GM19452 (cell line): ENCODE measurements around the gene TAF1D.
"Not testable (repeated sequence)": the region's sequence is repeated elsewhere in the genome, so short reads cannot be mapped to it uniquely, and the experiment has no call there.

Source experiments
- ATAC-seq: cut with Tn5 transposase; IDR thresholded peaks from one replicate; pipeline ENCODE4 v1.9.1; 2021; ENCODE audit not compliant: unreplicated experiment

TAF1D gene

DNA sequence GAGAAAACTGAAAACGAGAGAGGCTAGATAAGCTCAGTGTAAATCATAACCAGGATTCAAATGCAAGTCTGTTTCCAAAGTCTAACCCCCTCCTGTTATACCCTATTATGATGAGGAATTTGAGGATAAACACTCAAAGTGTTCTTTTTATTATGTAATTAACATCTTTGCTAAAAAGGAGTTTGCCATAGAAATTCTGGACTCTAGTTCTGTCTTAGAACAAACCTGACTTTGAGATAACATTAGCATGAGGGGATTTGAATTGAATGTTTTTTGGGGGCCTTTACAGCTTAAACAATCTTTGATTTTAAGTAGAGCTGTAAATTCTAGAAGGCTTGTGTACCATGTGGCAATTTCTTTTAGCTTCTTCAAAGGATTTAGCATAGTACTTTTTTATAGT is 9.7 kb upstream of the TAF1D start:
- ATAC-seq: no peak

DNA sequence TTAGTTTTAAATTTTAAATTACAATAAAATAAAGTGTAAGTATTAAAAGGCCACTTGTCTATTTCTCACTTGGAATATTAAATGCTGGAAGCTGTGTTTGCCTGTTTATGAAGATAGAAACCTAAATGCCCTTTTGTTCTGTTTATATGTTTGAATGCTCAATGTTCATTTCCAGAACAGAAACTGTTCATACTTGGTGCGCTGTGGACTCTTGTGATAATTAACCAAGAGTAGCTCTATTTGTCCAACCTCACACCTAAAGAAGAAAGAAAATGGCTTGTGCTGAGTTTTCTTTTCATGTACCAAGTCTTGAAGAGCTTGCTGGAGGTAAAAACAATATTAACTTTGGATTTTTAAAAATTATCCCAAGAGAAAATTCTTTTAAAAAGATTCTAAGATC is 5.8 kb upstream of the TAF1D start:
- peak; percentile 93 for ATAC-seq

DNA sequence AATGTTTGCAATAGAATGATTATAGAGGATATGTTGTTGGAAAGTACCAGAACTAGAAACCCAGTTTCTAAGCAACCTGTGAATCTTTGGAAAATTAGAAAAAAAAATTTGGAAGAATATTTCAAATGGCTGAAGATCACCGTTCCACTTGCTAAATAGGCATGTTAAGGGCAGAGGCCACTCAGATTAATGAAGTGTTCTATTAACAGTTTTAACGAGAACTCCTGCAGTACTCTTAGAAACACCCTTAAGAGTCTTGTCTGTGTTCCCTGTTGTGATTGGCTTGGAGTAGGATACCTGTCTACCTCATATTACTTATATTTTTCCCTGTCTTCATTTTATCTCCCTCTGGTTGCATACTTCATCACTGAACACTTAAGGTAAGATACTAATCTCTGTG is 4.8 kb upstream of the TAF1D start:
- ATAC-seq: no peak

DNA sequence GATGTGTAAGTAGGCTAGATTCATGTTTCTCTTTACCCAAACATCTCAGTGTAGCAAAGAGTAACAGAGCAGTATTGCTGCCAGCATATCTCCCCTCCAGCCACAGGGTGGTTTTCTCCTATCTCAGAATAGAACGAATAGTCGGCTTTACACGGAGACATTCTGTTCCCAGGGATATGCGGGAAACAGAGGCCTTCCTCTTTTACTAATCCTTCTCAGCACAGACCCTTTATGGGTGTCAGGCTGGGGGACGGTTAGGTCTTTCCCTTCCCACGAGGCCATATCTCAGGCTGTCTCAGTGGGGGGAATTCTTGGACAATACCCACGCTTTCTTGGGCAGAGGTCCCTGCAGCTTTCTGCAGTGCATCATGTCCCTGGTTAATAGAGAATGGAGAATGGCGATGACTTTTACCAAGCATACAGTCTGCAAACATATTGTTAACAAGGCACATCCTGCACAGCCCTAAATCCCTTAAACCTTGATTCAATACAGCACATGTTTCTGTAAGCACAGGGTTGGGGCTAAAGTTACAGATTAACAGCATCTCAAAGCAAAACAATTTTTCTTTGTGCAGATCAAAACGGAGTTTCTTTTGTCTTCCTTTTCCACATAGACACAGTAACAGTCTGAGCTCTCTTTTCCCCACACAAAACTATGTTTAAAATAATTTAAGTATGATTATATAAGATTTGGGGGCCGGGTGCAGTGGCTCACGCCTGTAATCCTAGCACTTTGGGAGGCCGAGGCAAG is 3.9 kb upstream of the TAF1D start:
- ATAC-seq: not testable (repeated sequence)

DNA sequence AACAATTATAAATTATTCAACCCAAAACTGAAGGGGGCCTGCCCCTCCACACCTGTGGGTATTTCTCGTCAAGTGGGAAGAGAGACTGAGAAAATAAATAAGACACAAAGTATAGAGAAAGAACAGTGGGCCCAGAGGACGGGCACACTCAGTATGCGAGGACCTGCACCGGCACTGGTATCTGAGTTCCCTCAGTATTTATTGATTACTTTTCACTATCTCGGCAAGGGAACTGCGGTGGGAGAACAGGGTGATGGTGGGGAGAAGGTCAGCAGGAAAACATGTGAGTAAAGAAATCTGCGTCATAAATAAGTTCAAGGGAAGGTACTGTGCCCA is 3.3 kb upstream of the TAF1D start:
- no peak for ATAC-seq

DNA sequence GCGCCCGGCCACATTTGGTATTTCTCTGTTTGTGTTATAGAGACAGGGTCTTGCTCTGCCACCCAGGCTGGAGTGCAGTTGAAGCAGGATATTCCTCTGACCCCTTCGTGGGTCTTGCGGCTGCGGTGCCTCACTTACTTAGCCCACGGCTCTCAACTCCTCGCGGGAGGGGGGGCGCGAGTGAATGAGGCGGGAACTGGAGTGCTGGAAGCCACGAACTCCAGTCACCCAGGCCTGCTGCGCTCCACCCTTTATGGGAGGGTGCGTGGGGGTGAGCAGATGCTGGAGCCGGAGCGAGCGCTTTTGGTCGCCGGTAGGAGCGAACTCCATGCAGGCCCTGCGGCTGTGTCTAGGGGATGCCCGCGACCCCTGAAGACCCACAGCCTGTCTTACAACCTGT is 2.0 kb upstream of the TAF1D start:
- ATAC-seq: no peak

DNA sequence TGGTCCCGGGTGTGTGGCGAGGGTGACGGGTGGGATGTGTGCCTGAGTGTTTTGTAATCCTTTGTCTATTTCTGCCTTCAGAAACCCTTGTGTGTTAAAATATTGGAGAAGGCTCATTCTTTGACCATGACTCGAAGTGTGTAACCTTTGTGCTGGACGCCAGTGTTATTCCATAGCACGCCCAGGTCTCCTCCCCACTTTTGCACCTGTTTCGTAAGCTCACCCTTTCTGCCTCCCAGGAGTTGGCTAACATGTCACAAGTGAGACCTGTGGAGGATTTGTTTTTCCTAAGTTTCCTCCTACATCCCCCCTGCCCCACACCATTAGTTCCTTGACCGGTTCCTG is 559 bp upstream of the TAF1D start:
- no peak for ATAC-seq

DNA sequence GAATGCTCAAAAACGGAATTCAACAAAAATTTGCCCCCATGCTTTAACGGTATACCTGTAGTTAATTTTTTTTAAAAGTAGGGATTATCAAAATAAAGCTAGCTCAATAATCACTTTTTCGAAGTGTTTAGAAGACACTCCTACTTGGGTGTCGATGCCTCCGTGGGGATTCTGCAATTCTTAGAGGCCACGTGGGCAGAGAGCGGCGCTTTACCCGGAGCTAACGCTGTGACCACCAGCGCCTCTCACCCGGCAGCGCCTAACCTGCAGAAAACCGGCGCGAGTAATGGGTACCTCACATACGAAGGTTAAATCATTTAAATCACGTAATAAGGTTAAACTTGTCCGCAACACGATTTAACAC is 583 bp downstream of the TAF1D start:
- peak; percentile 29 for ATAC-seq

DNA sequence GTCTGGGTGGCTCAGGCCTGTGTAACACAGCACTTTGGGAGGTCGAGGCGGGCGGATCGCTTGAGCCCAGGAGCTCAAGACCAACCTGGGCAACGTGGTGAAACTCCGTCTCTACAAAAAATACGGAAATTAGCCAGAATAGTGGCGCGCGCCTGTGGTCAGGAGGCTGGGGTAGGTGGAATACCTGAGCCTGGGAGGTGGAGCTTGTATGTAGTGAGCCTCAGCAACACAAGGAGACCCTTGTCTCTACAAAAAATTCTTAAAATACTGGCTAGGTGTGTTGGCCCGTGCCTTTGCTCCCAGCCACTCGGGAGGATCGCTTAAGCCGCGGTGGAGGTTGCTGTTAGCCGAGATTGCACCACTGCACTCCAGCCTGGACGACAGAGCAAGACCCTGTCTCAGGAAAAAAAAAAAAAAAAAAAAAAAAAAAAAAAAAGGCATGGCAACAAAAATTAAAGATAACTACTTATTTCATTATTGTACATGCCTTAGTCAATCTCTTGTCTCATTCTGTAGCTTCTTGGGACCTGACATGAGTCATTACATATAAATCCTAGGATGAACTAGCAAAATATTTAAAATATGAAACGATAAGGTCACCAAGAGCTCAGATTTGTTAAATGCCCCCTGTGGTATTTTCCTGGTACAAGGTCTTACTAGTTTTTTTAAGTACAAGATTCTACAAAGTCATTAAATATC is 1.1 kb downstream of the TAF1D start:
- no peak for ATAC-seq

DNA sequence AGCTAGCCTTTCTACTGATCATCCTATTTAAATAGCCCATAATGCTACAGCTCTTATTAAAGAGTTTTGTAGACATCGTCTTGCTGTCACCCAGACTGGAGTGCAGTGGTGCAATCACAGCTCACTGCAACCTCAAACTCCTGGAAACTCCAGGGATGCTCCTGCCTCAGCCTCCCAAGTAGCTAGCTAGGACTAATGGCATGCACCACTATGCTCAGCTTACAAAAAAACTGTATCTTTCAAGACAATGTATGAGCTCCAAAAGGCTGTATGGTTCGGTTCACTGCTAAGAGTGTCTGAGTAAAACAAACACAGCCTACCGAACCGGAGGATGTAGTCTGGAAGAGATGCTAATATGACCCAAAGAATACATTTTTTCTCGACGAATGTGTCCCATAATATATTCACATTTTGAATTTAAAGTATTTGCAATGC is 2.6 kb downstream of the TAF1D start:
- no peak for ATAC-seq

DNA sequence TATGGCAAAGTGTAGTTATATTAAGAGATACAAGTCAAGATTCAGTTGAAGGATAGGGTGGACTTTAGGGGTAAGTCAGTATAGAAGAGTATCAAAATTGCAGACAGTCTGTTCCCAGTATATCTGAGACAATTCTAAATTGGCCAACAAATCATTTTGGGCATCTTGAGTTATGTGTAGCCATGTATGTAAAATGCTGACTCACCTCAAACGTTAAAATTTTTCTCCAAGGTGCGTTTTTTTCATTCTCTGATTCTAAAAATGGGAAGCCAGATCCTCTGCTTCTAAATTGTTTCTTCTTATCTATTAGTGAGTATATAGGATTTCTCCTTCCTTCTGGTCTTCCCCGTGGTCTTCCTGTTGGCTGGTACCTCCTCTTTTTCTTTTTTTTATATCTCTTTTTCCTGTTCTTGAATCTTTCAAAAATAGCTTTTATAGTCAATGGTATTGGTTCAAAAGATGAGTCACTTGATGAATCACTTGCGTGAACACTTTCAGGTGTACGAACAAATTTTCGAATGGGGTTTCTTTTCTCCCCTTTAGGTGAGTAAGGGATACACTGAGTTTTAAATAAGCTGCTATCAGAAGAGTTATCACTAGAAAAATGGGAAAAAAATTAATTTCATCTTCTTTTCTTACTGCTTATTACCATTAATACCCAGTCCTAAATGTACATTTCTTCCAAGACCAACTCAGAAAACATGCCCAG is 3.2 kb downstream of the TAF1D start:
- ATAC-seq: no peak

DNA sequence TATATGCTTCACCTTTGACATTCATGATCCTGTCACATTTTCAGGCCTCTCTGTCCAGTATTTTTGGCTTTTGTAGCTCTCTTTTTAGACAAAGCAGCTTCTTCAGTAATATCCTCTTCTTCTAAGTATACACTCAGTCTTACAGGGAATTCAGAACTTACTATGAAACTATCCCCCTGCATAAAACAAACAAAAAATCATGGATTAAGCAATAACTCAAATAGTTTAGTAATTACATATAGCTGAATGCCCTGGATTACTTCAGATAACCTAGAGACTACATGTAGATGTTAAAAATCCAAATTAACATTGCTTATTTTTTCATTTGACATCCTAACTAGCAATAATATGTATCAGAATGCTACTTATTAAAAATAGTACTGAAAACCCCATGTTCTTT is 5.2 kb downstream of the TAF1D start:
- no peak for ATAC-seq

DNA sequence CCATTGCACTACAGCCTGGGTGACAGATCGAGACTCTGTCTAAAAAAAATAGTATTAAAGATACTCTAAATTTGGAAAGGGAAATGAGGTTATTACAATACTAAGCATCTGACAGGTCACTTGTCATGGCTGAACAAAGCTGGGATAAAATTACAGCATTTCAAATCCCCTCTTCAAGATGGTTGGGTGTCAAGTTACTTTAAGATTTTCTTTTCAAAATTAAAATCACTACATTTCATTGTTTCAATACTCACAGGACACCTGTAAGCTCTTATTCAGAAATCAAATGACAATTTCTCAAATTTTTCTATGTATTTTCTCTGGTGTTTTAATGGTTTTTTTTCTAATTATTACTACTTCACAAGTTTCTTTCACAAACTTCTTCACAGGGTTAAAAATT is 5.7 kb downstream of the TAF1D start:
- ATAC-seq: no peak

DNA sequence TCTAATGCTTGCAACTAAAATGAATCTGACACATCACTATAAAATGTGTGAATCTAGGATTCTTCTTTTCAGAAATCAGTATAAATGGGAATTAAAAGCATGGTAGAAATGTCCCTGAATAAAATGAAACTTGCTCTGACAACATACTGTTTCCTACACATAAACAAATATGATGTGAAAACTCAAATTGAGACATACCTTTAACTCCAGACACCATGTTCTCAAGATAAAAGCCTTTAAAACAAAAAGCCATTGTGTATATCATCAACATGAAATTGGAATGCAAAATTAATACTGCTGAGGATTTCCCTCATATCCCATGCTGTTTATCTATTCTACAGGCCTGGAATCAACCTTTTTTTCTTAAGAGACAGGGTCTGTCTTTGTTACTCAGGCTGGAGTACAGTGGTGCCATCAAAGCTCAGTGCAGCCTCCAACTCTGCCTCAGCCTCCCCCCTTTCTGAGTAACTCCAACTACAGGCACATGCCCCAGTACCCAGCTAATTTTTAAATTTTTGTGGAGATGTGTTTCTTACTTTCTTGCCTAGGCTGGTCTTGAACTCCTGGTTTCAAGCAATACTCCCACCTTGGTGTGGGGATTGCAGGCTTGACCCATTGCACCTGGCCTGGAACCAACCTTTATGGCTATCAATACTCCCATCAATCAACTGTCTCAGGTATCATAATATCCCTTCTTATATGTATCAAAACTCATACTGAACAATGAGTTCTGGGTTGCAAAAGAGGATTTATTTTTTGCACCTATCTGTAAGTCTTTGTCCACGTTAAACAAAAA is 6.7 kb downstream of the TAF1D start:
- no peak for ATAC-seq

DNA sequence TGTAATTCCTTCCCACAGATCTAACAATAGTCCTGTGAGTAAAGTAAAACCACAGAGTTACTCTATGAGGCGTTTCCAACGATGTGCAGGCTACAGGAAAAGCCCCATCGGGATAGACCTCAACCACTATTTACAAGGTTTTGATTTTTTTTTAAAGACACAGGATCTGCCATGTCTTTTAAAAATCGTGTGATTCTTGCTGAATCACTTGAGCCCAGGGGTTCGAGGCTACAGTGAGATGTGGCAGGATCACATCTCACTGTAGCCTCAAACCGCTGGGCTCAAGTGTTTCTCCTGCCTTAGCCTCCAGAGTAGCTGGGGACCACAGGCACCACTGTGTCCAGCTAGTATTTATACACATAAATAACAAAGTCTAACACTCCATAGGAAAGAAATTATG is 7.8 kb downstream of the TAF1D start:
- ATAC-seq: no peak

DNA sequence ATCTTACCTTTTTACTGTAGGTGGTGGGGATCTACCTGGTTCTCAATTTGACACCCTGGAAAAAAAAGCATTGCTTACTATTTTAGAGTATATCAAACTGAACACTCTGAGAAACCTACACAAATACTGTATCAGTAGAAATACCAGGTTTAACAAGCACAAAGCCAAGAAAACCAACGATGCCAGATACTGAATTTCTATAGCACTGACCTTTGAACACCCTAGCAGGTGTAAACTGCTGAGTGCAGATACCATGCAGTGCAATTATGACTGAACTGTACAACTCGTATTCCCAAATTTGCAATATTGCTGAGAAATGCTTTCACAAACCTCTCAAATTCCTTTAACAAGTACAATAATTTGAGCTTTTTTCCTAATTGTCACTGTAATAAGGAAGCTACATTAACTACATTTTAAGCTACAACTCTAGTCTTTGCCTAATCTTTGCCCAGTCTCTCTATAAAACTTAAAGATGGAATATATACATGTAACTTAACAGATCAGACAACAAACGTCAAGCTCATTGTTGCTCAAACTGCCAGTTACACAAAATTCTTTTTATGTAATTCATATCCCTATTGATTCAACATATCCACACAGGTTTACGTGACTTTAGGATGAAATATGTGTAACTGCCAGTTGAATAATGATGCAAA is 8.9 kb downstream of the TAF1D start:
- no peak for ATAC-seq

DNA sequence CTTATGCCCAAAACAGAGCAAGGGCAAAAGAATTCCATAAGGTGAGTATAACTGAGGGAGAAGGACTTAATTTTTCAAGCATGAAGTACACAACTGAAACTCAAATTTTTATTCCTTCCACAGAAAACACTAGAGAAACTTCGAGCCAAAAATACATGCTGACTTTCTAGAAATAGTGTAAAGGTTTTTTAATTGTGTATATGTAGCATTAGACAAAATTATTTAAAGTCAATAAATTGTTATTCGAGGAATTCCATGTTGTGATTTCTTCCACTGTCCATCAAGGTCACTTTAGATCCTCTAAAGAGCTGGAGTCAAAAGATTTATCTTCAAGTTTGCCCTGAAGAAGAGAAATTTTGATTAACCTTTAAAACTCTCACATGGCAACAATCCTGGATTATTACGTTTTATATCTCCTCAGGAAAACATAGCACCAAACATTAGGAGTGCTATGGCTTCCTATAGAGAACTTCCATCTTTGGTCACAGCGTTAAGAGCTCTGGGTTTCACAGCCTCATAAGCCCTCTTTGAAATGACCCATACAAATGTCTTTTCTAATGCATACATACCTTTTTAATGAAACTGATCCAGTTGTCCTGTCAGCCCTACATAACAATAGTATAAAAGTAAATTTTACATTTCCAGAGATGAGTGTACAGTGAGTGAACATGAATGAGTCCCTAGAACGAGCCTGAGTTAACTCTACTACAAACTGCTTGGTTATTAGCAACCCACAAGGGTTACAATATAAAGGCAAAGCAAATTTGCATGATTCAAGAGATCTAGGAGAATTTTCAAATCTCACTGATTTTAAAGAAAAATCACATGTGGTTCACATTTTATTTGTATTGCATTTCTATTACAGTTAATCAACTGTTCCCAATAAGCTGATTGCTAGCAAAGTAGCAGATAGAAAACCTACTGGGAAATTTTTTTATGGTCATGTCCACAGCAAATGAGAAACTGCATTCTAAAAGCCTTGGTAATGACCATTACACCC is 10.9 kb downstream of the TAF1D start:
- no peak for ATAC-seq

DNA sequence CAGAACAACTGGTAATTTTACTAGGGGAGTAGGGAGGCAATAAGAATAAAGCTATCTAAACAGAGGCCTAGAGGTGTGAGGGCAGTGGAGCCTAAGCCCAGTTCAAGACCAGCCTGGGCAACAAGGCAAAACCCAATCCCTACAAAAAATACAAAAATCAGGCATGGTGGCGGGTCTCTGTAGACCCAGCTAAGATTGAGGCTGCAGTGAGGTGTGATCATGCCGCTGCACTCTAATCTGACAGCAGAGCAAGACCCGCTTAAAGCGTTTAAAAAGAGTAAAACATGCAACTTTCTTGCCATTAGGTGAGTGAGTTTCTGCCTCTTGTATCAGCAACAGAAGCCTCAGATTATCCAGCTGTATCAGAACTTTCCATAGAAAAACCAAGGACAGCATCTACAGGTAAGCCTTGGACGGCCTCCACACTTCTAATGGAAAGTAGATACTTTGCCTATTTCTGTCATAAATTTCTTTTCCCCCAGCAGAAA is 12.1 kb downstream of the TAF1D start:
- ATAC-seq: no peak

DNA sequence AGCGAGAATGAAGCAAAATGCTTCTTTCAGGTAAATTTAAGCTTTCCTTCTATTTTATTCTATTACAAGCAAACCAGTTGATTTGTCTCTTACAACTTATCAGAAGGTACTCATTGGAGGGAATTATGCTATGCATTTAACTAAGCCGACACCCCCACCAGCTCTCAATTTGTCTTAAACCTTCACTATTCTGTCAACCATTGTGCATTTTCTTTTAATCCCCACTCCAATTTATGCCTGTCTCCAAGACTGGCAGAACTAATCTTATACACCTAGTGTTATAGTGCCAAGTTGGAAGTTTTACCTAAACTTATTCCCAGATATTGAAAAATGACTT is 12.5 kb downstream of the TAF1D start:
- no peak for ATAC-seq
